Ascending aorta (tissue), 2 donors: Measurements from ENCODE around the gene PAFAH1B2. TPM values are rescaled to one million over a fixed set of nuclear protein-coding genes. Genes with fewer than 3 reads are reported as not detected.
A peak's percentile ranks its signal among the peaks of the same experiment; 100 is the strongest.
"Not testable (repeated sequence)": the region's sequence is repeated elsewhere in the genome, so short reads cannot be mapped to it uniquely, and the experiment has no call there.

Experiments
- DNase-seq, 2 donors: peaks; one replicate each; pipeline ENCODE4 v3.0.0-alpha.2; 2019; ENCODE audit warnings: low spot score in 2 of 2
- H3K27ac ChIP-seq, 2 donors: fragments of 200-600 bp; sonication (generic); one replicate each; pipeline ENCODE4 v1.5.1; 2016 to 2017; ENCODE audit warnings: mild to moderate bottlenecking in 1 of 2
- H3K27me3 ChIP-seq: fragments of 200-600 bp; sonication (generic); one replicate; pipeline ENCODE4 v1.5.1; 2017
- H3K36me3 ChIP-seq, 2 donors: fragments of 200-600 bp; sonication (generic); one replicate each; pipeline ENCODE4 v1.5.1; 2016
- H3K4me1 ChIP-seq, 2 donors: fragments of 200-600 bp; sonication (generic); one replicate each; pipeline ENCODE4 v1.5.1; 2016 to 2017; ENCODE audit warnings: mild to moderate bottlenecking in 1 of 2
- H3K4me3 ChIP-seq, 2 donors: fragments of 200-600 bp; sonication (generic); one replicate each; pipeline ENCODE4 v1.5.1; 2016 to 2017; ENCODE audit warnings: mild to moderate bottlenecking in 1 of 2
- H3K9me3 ChIP-seq, 2 donors: fragments of 200-600 bp; sonication (generic); one replicate each; pipeline ENCODE4 v1.5.1; 2016
- intact Hi-C: fragments of 100-400 bp; cut with DNase I; formaldehyde crosslinking; loops from one replicate; pipeline ENCODE4 v1.15.1; 2023
- total RNA-seq: library from RNA; depleted of rRNA; stranded (reverse); fragments of >200 nt; gene quantifications from one replicate; pipeline ENCODE4 v1.1.0, GENCODE V29; 2016
- TF ChIP-seq, protein P1 (sequence below), 3 experiments: fragments of 200-600 bp in 2 of 3; fragments of 450-650 bp in 1 of 3; sonication (generic) in 2 of 3; IDR thresholded peaks; one replicate each; pipeline ENCODE4 v1.5.1; 2016 to 2019; ENCODE audit warnings: antibody characterized with exemption in 3 of 3, mild to moderate bottlenecking in 1 of 3, moderate library complexity in 1 of 3

PAFAH1B2 gene
- total RNA-seq, 1 donor from 2014 or later = 60.7 TPM

DNA sequence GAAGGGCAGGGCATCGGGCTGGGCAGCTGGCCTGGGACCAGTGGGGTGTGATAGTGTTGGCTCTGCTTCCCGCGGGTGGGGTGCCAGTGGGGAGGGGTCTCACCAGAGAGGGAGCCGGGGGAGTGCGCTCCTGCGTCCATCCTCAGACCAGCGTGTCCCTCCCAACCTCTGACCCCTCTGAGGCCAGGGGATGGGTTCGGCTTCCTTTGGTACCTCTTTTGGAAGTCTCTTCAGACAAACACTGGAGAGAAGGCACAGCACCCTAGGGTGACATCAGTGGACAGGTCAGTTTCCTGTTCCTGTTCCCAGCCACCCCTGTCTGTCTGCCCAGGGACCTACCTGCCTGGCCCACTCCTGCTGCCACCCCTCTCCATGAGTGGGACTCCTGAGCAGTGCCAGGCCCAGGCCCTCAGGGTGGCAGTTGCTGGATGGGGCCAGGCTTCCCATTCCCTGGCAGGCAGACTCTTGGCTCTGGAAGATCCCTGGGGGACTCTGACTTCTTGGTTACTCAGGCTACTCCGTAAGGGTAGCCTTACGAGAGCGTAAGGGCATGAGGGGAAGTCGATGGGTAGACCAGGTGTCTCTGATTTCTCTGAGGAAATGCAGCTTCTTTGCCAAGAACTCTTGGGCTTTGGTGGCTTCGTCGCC, 57.7 kb downstream of the PAFAH1B2 start:
- Histone ChIP-seq H3K4me1 (peaks cover 16 to 18% of the 10 kb centered on the region in 2 donors), H3K9me3 (no peaks in the 10 kb centered on the region), H3K36me3 (peaks cover 50 to 65% of the 10 kb centered on the region in 2 donors), H3K4me3 (peak overlapping the region; percentile 68 to 97), H3K27ac (peak overlapping the region; percentile 96 to 98), H3K27me3 (no peaks in the 10 kb centered on the region)
- DNase-seq = no peak
- TF ChIP-seq, protein P1, sequence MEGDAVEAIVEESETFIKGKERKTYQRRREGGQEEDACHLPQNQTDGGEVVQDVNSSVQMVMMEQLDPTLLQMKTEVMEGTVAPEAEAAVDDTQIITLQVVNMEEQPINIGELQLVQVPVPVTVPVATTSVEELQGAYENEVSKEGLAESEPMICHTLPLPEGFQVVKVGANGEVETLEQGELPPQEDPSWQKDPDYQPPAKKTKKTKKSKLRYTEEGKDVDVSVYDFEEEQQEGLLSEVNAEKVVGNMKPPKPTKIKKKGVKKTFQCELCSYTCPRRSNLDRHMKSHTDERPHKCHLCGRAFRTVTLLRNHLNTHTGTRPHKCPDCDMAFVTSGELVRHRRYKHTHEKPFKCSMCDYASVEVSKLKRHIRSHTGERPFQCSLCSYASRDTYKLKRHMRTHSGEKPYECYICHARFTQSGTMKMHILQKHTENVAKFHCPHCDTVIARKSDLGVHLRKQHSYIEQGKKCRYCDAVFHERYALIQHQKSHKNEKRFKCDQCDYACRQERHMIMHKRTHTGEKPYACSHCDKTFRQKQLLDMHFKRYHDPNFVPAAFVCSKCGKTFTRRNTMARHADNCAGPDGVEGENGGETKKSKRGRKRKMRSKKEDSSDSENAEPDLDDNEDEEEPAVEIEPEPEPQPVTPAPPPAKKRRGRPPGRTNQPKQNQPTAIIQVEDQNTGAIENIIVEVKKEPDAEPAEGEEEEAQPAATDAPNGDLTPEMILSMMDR (IDR thresholded peaks at IDR 0.05) = no peak
- intact Hi-C loops = no loop called here

DNA sequence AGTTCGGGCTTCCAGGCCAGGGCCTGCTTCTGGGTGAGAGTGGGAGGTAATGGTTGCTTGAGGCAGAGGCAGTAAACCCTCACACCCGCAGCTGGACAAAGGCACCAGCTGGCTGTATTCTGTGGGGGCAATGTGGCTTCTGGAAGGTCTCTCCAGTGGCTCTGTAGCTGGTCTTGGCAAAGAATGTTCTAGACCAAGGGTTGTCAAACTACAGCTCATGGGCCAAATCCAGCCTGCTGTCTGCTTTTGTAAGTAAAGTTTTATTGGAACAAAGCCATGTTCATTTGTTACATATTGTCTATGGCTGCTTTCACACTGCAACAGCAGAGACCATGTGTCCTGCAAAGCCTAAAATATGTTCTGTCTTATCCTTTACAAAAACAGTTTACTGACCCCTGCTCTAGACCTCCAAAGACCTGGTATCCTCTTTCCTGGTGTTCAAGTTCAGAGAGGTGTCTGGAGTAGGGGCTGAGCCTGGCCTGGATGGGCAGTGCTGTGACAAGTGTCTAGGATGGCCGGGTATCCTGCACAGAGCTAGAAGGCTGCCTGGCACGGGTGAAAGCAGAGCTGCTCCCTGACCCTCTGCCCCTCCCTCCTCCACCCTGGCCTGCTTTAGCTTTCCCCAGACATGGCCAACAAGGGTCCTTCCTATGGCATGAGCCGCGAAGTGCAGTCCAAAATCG, 58.4 kb downstream of the PAFAH1B2 start:
- H3K27ac ChIP-seq = peak overlapping the region; percentile 96 to 98
- H3K4me1 ChIP-seq = peaks cover 15 to 16% of the 10 kb centered on the region in 2 donors
- H3K36me3 ChIP-seq = peaks cover 50 to 65% of the 10 kb centered on the region in 2 donors

DNA sequence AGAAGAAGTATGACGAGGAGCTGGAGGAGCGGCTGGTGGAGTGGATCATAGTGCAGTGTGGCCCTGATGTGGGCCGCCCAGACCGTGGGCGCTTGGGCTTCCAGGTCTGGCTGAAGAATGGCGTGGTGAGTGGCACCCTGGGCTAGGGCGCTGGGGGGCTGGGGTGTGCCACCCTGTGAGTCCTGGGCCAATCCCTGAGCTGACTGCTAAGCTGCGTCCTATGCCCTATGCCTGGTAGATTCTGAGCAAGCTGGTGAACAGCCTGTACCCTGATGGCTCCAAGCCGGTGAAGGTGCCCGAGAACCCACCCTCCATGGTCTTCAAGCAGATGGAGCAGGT, 59.0 kb downstream of the PAFAH1B2 start:
- DNase-seq = no peak
- TF ChIP-seq, protein P1 (IDR thresholded peaks at IDR 0.05) = no peak
- Histone ChIP-seq H3K27me3 (no peaks in the 10 kb centered on the region), H3K4me1 (peaks cover 13 to 16% of the 10 kb centered on the region in 2 donors), H3K27ac (peak overlapping the region; percentile 96 to 98), H3K9me3 (no peaks in the 10 kb centered on the region), H3K36me3 (peaks cover 50 to 65% of the 10 kb centered on the region in 2 donors), H3K4me3 (peak overlapping the region; percentile 68 to 97)
- intact Hi-C loops = no loop called here

More for the DNA sequence above, 58.4 kb downstream of the PAFAH1B2 start:
- no peaks in the 10 kb centered on the region for H3K27me3 ChIP-seq
- intact Hi-C loops = no loop called here
- H3K4me3 ChIP-seq = peak overlapping the region; percentile 68 to 97
- DNase-seq = no peak
- H3K9me3 ChIP-seq = no peaks in the 10 kb centered on the region
- TF ChIP-seq, protein P1 (IDR thresholded peaks at IDR 0.05) = no peak

DNA sequence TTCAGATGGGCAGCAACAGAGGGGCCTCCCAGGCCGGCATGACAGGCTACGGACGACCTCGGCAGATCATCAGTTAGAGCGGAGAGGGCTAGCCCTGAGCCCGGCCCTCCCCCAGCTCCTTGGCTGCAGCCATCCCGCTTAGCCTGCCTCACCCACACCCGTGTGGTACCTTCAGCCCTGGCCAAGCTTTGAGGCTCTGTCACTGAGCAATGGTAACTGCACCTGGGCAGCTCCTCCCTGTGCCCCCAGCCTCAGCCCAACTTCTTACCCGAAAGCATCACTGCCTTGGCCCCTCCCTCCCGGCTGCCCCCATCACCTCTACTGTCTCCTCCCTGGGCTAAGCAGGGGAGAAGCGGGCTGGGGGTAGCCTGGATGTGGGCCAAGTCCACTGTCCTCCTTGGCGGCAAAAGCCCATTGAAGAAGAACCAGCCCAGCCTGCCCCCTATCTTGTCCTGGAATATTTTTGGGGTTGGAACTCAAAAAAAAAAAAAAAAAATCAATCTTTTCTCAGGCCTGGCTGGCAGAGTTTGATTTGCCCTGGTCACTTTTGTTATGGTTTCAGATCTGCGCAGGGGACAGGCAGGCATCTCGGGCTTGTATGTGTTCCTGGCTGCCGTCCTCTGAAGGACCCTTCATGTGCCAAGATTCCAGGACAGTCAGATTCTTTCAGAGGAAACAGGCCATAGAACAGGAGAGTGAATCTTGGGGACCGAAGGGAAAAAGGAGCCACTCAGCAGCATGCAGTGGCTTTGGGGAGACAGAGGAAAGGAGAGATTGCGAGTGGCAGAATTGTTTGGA, 60.4 kb downstream of the PAFAH1B2 start:
- intact Hi-C loops = no loop called here
- Histone ChIP-seq H3K4me1 (peaks cover 9 to 16% of the 10 kb centered on the region in 2 donors), H3K4me3 (peak overlapping the region; percentile 68 to 97), H3K27me3 (no peaks in the 10 kb centered on the region), H3K9me3 (no peaks in the 10 kb centered on the region), H3K27ac (peak overlapping the region; percentile 96 to 98), H3K36me3 (peaks cover 50 to 64% of the 10 kb centered on the region in 2 donors)
- DNase-seq = no peak
- TF ChIP-seq, protein P1 (IDR thresholded peaks at IDR 0.05) = no peak

DNA sequence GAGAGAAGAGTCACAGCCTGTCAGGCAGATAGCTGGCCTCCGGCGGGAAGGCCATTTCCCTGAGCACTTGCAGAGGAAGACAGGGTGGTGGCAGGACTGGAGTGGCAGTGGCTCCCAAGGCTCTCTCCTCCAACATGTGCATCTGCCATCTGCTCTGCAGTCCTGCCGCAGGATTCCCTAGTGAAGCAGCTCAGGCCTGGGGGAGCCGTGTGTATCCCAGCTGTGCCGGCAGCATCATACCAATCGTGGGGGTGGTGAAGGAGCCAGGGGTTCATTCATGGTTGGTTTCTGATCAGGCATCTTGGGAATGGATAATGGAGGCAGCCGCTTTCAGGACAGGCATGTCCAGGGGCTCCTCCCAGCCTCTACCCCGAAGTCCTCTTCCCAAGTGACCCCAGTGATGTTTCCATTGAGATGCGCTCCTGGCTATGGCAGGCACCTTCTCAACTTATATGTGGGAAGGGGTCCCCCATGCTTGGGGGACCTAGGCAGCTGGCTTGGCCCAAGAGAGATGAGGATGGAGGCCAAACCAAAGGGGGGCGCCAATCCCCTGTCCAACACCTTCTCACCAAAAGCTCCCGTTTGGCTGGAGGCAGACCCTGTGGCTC, 61.2 kb downstream of the PAFAH1B2 start:
- intact Hi-C loops = no loop called here
- Histone ChIP-seq H3K27me3 (no peaks in the 10 kb centered on the region), H3K9me3 (no peaks in the 10 kb centered on the region), H3K36me3 (peaks cover 50 to 56% of the 10 kb centered on the region in 2 donors), H3K27ac (peak overlapping the region; percentile 96 to 98), H3K4me1 (peaks cover 9 to 16% of the 10 kb centered on the region in 2 donors), H3K4me3 (peak overlapping the region; percentile 68 to 97)
- DNase-seq = peak in 1 of 2 donors; percentile 65
- TF ChIP-seq, protein P1 (IDR thresholded peaks at IDR 0.05) = no peak

DNA sequence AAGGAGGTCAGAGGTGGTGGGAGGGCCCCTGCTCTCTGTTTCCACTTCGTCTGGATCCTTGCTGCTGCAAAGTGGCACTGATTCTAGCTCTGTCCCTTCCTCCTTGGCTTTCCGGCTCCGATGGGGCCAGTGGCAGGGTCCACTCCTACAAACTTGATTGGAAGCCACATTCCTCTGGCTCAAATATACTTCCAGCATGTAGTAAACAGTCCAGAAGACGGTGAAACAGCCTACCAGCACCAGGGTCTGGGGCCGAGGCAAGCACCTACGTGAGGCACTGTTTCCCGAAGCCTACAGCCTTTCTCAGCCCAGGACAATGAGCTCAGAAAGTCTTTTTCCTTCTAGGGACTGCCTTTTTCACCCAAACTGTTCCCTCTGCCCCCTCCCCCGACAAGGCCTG, 62.0 kb downstream of the PAFAH1B2 start:
- H3K27me3 ChIP-seq, intact Hi-C loops, H3K4me3 ChIP-seq, H3K9me3 ChIP-seq, DNase-seq: not testable (repeated sequence)
- H3K4me1 ChIP-seq = peaks cover 9 to 16% of the 10 kb centered on the region in 2 donors
- peak overlapping the region; percentile 41 to 65 for H3K27ac ChIP-seq
- peaks cover 45 to 48% of the 10 kb centered on the region in 2 donors for H3K36me3 ChIP-seq

DNA sequence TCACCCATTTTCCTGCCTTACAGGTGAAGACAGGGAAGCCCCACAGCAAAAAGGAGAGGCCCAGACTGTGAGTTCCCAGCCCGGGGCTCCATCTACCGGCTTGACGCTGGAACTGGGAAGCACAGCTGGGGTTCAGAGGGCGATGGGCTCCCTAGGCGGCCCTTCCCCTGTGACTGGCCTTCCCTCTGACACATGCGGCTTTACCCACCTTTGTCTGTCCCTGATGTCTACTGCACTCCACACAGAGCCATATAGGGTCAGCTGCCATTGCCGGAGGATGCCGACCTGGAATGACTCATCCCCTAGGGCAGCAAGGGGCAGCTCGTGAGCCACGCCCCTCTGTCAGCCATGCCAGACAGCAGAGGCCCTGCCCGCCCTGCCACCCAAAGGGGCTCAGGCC, 62.8 kb downstream of the PAFAH1B2 start:
- intact Hi-C loops, H3K27ac ChIP-seq, H3K9me3 ChIP-seq, H3K4me3 ChIP-seq, H3K27me3 ChIP-seq: not testable (repeated sequence)
- DNase-seq = peak in 1 of 2 donors; percentile 69
- Histone ChIP-seq H3K4me1 (peaks cover 9 to 16% of the 10 kb centered on the region in 2 donors), H3K36me3 (peaks cover 38 to 40% of the 10 kb centered on the region in 2 donors)

DNA sequence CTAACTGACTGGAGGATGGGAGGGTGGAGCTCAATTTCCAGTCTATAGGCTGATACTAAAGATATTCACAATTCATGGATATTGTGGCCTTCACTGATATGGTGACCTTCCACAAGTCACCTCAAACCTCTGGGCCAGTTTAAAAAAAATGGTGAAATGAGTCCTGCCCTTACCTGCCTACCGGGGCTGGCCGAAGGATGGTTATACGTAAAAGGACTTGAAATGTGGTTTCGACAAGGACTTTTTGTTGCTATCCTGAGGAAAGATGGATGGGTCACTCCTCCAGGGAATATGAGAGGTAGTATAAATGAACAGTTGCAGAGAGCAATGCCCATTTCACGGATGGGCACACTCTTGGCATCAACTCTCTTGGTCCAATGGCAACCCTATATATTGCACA, 63.4 kb downstream of the PAFAH1B2 start:
- DNase-seq, H3K4me3 ChIP-seq, H3K27ac ChIP-seq, intact Hi-C loops, H3K9me3 ChIP-seq, H3K27me3 ChIP-seq: not testable (repeated sequence)
- Histone ChIP-seq H3K4me1 (peaks cover 9 to 16% of the 10 kb centered on the region in 2 donors), H3K36me3 (peaks cover 31 to 34% of the 10 kb centered on the region in 2 donors)
